Measurements from ENCODE around the gene DIO1. TPM values are rescaled to one million over a fixed set of nuclear protein-coding genes. Genes with fewer than 3 reads are reported as not detected.
"Not testable (repeated sequence)": the region's sequence is repeated elsewhere in the genome, so short reads cannot be mapped to it uniquely, and the experiment has no call there.

Gene DIO1
- total RNA-seq, 1 donor from 2014 or later, result not detected

DNA sequence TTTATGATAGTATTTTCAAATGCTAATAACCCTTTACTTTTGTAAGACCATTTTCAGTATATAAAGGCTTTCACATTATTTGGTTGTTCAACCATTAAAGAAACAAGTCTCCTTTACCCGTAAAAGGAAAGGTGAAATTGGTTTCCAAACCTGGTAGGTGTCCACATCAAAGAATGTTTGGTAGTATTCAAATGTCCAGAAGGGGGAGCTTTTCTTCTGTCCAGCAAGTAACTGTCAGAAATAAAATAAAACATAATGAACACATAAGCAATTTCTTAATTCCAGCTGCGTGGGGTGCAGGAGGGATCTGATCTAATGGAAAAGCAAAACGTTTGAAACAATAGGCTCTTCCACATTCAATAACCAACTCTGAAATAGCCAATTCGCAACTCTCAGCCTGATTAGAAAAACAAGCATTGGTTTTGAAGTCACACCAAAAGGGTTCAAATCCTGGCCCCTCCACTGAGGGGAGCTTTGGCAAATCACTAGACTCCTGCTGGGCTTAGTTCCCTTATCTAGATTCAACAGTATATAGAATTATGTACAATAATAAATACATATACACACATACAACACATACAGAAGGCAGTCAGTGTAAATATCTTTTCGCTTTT lies 15.4 kb upstream of the DIO1 start:
- Histone ChIP-seq H3K4me1 (no peaks in the 10 kb centered on the region), H3K27me3 (no peaks in the 10 kb centered on the region), H3K9me3 (no peaks in the 10 kb centered on the region), H3K27ac (no peak overlapping the region), H3K4me3 (no peak overlapping the region), H3K36me3 (peaks cover 50 to 67% of the 10 kb centered on the region in 2 donors)
- TF ChIP-seq, protein P1, sequence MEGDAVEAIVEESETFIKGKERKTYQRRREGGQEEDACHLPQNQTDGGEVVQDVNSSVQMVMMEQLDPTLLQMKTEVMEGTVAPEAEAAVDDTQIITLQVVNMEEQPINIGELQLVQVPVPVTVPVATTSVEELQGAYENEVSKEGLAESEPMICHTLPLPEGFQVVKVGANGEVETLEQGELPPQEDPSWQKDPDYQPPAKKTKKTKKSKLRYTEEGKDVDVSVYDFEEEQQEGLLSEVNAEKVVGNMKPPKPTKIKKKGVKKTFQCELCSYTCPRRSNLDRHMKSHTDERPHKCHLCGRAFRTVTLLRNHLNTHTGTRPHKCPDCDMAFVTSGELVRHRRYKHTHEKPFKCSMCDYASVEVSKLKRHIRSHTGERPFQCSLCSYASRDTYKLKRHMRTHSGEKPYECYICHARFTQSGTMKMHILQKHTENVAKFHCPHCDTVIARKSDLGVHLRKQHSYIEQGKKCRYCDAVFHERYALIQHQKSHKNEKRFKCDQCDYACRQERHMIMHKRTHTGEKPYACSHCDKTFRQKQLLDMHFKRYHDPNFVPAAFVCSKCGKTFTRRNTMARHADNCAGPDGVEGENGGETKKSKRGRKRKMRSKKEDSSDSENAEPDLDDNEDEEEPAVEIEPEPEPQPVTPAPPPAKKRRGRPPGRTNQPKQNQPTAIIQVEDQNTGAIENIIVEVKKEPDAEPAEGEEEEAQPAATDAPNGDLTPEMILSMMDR (IDR thresholded peaks at IDR 0.05), result peak; percentile 38 to 62 (median 42)
- DNase-seq (ENCODE audit: low spot score in 2 of 2), result no peak
- intact Hi-C loops (cut with DNase I), result no loop called here

DNA sequence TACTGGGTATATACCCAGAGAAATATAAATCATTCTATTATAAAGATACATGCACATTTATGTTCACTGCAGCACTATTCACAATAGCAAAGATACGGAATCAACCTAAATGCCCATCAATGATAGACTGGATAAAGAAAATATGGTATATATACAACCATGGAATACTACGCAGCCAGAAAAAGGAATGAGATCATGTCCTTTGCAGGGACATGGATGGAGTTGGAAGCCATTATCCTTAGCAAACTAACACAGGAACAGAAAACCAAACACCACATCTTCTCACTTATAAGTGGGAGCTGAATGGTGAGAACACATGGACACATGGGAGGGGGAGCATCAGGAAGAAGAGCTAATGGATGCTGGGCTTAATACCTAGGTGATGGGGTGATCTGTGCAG lies 12.1 kb upstream of the DIO1 start:
- H3K4me1 ChIP-seq; H3K27me3 ChIP-seq; H3K9me3 ChIP-seq; H3K4me3 ChIP-seq; intact Hi-C loops (cut with DNase I); H3K27ac ChIP-seq; DNase-seq (ENCODE audit: low spot score in 2 of 2): not testable (repeated sequence)
- H3K36me3 ChIP-seq, result peaks cover 37 to 39% of the 10 kb centered on the region in 2 donors

DNA sequence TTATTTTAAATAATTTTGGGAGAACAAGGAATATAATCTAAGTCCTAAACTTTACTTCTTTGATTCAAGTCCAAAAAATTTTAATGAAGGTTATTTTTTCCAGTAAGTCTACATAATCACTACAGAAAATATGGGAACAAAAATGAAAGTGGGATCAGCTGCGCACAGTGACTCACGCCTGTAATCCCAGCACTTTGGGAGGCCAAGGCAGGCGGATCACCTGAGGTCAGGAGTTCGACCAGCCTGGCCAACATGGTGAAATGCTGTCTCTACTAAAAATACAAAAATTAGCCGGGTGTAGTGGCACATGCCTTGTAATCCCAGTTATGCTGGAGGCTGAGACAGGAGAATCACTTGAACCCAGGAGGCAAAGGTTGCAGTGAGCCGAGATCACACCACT lies 10.4 kb upstream of the DIO1 start:
- H3K36me3 ChIP-seq, result peaks cover 27 to 31% of the 10 kb centered on the region in 2 donors
- DNase-seq (ENCODE audit: low spot score in 2 of 2); H3K27me3 ChIP-seq; H3K4me1 ChIP-seq; H3K4me3 ChIP-seq; intact Hi-C loops (cut with DNase I); H3K9me3 ChIP-seq; H3K27ac ChIP-seq: not testable (repeated sequence)

DNA sequence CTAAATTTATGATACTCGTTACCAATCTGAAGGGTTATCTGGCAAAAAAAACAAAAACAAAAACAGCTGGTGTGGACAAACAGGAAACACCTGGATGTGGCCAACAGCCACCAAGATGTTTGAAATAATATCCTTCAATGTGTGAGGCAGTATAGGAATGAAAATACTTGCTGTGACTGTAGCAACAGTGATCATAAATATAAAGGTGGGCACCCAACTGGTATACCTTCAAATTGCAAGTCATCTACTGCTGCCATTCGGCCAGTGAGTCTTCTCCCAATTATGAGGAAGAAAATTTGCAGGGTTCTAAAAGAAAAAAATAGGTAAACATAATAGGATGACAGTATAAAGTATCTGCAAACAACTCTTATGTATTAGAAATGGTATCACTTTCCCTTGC lies 5.3 kb upstream of the DIO1 start:
- DNase-seq (ENCODE audit: low spot score in 2 of 2), result no peak
- H3K27ac ChIP-seq, result peak overlapping the region; percentile 71 to 87
- intact Hi-C loops (cut with DNase I), result loop anchor here (1.0 to 5.0 kb wide), 4 partner anchors 51 to 519 kb away; partner anchors contain the start of genes IFT25, NDC1, SSBP3 and TCEANC2
- TF ChIP-seq, protein P1 (IDR thresholded peaks at IDR 0.05), result no peak
- H3K9me3 ChIP-seq, result no peaks in the 10 kb centered on the region
- peaks cover 7 to 9% of the 10 kb centered on the region in 2 donors for H3K4me1 ChIP-seq
- peak overlapping the region; percentile 79 to 83 for H3K4me3 ChIP-seq
- no peaks in the 10 kb centered on the region for H3K27me3 ChIP-seq
- H3K36me3 ChIP-seq, result peaks cover 4 to 13% of the 10 kb centered on the region in 2 donors

DNA sequence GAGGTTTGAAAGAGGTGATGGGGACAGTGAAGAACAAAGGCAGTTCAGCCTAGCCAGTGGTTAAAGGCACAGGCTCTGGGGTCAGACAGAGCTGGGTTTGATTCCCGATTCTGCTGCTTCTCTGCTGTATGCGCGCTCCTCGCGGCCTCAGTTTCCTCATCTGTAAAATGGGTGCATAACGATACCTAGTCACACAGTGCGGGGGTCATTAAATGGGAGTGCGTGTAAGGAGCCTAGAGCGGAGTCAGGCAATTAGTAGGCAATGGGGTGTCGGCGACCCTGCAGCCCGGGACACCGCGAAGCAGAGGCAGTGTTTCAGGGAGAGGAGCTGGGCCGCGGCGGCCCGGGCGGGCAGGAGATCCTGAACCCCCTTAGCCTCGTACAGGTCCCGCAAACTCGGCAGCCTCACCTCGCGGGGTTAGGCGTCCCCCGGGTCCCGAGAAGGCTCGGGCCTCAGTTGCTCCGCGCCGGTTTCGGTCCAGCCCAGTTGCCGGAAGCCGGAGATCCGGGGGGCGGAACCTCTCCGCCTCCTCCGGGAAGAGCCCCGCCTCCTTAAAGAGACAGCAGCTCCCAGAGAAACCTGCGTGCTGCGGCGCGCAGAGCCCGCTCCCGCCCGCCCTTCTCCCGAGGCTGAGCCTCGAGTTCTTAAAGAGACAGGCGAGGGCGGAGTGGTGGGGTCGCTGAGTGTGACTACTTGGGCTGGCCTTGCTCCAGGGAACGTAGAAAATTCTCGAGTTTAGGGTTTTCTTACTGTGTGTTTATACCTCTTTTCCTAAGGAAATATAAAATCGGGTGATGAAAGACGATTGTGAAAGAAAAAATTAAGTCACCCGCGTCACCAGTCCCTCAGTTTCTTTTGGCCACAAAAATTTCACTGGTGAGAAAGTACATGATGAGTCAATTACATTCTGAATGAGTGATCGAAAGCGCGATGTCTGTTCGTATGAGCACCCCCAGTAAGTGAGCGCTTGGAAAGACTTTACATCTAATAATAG lies 4.4 kb upstream of the DIO1 start, which contains the start of gene YIPF1:
TSS of gene YIPF1 (minus strand) at position 494 of the 995 bp plus-strand sequence. CDS start 860 bp downstream, outside the sequence.
- intact Hi-C loops (cut with DNase I), result loop anchor here (1.0 to 10.0 kb wide), 5 partner anchors 52 to 605 kb away; partner anchors contain the start of genes IFT25, NDC1, SSBP3 and TCEANC2
- TF ChIP-seq, protein P1 (IDR thresholded peaks at IDR 0.05), result no peak
- H3K9me3 ChIP-seq, result no peaks in the 10 kb centered on the region
- peaks cover 4 to 13% of the 10 kb centered on the region in 2 donors for H3K36me3 ChIP-seq
- DNase-seq (ENCODE audit: low spot score in 2 of 2), result peak; percentile 68 to 96
- H3K27ac ChIP-seq, result peak within 1 kb of the TSS; percentile 71 to 87
- no peaks in the 10 kb centered on the region for H3K27me3 ChIP-seq
- peaks cover 7 to 9% of the 10 kb centered on the region in 2 donors for H3K4me1 ChIP-seq
- peak within 1 kb of the TSS; percentile 79 to 83 for H3K4me3 ChIP-seq

DNA sequence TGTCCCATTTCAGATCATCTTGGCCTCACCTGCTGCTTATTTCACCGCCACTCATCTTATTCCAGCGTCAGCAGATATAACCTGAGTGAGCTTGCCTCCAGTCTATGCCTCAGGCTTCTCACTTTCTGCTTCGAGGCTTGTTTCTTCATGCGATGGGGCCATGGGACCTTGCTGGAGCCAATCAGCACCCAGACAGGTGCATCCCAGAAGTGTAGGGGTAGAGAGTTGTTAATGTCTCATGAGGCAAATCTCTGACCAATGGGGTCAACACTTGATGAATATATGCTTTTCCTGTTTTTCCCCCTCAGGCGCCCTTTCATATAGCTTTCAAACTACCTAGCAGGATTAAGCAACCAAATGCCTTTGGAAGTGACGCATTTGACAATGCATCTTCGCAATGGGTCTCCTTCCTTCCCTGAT lies 3.5 kb upstream of the DIO1 start:
- H3K27me3 ChIP-seq, result no peaks in the 10 kb centered on the region
- H3K4me1 ChIP-seq, result peaks cover 7 to 9% of the 10 kb centered on the region in 2 donors
- intact Hi-C loops (cut with DNase I), result loop anchor here (10.0 kb wide), 1 partner anchor 604 kb away; no protein-coding TSS in a partner anchor
- no peak for DNase-seq (ENCODE audit: low spot score in 2 of 2)
- H3K9me3 ChIP-seq, result no peaks in the 10 kb centered on the region
- TF ChIP-seq, protein P1 (IDR thresholded peaks at IDR 0.05), result no peak
- H3K27ac ChIP-seq, result peak overlapping the region; percentile 71 to 87
- H3K4me3 ChIP-seq, result peak overlapping the region; percentile 79 to 83
- H3K36me3 ChIP-seq, result peaks cover 4 to 9% of the 10 kb centered on the region in 2 donors

All from ascending aorta (tissue), 2 donors.